MM.1S (cell line): ENCODE data around the gene RAB11FIP5.

Source experiments
- EZH2 ChIP-seq: fragments of 300-600 bp; sonication (generic); optimal IDR thresholded peaks from 2 replicates; pipeline ENCODE3; 2017; ENCODE audit warnings: low read depth, mild to moderate bottlenecking, antibody characterized with exemption, low read length, mixed read lengths
- EZH2phosphoT487 ChIP-seq: fragments of 300-600 bp; sonication (generic); IDR thresholded peaks from 2 replicates; pipeline ENCODE4 v1.6.1; 2018; ENCODE audit warnings: antibody characterized with exemption, low read length
- TF ChIP-seq, protein P1 (sequence below): fragments of 300-600 bp; sonication (generic); IDR thresholded peaks from 2 replicates; pipeline ENCODE4 v1.5.1; 2016; ENCODE audit warnings: antibody characterized with exemption, low read length, mixed read lengths

DNA sequence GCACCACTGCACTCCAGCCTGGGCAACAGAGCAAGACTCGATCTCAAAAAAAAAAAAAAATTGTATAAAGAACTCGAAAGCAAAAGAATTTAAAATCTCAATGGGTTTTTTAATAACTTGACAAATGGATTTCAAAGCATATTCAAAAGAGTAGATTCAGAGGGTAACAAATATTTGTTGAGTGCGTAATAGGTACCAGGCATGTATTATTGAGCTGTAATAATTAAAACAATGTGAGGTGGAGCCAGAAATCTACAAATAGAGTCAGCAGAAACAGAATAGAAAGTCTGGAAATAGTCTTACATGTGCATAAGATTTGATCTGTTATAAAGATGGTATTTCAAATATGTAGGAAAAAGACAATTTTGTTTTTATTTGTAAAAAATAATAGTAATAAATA lies 19.1 kb upstream of the RAB11FIP5 start:
- no peak for TF ChIP-seq EZH2
- TF ChIP-seq, protein P1, sequence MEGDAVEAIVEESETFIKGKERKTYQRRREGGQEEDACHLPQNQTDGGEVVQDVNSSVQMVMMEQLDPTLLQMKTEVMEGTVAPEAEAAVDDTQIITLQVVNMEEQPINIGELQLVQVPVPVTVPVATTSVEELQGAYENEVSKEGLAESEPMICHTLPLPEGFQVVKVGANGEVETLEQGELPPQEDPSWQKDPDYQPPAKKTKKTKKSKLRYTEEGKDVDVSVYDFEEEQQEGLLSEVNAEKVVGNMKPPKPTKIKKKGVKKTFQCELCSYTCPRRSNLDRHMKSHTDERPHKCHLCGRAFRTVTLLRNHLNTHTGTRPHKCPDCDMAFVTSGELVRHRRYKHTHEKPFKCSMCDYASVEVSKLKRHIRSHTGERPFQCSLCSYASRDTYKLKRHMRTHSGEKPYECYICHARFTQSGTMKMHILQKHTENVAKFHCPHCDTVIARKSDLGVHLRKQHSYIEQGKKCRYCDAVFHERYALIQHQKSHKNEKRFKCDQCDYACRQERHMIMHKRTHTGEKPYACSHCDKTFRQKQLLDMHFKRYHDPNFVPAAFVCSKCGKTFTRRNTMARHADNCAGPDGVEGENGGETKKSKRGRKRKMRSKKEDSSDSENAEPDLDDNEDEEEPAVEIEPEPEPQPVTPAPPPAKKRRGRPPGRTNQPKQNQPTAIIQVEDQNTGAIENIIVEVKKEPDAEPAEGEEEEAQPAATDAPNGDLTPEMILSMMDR: no peak
- TF ChIP-seq EZH2phosphoT487: no peak
